Limb (tissue), 2 donors: Measurements from ENCODE around the gene UCHL5.
"Not testable (repeated sequence)": the region's sequence is repeated elsewhere in the genome, so short reads cannot be mapped to it uniquely, and the experiment has no call there.

Source experiments
- DNase-seq, 2 donors: peaks; one replicate each; pipeline ENCODE4 v3.0.0-alpha.2; 2016; ENCODE audit errors: extremely low spot score in 2 of 2

UCHL5 gene

GRCh38 chr1:193013005-193013404 lies 46.2 kb downstream of the UCHL5 start:
- DNase-seq = peak in 1 of 2 donors; percentile 30

GRCh38 chr1:193011406-193011805 lies 47.8 kb downstream of the UCHL5 start:
- DNase-seq = no peak

- no peak for DNase-seq
These were observed 49.7 kb downstream of the UCHL5 start for GRCh38 chr1:193009501-193009900.

GRCh38 chr1:193005785-193006184 lies 53.4 kb downstream of the UCHL5 start:
- DNase-seq = no peak

GRCh38 chr1:192998536-192998935 lies 60.6 kb downstream of the UCHL5 start:
- DNase-seq = no peak

- no peak for DNase-seq
These were observed 65.0 kb downstream of the UCHL5 start for GRCh38 chr1:192994141-192994540.

GRCh38 chr1:192993426-192994085 lies 65.6 kb downstream of the UCHL5 start:
- DNase-seq = no peak

- not testable (repeated sequence) for DNase-seq
These were observed 72.3 kb downstream of the UCHL5 start for GRCh38 chr1:192986748-192987334.

- no peak for DNase-seq
These were observed 72.9 kb downstream of the UCHL5 start for GRCh38 chr1:192986110-192986747.

- no peak for DNase-seq
These were observed 75.1 kb downstream of the UCHL5 start for GRCh38 chr1:192984080-192984479.

- DNase-seq = no peak
These were observed 75.7 kb downstream of the UCHL5 start for GRCh38 chr1:192983349-192983980.

- DNase-seq = no peak
These were observed 78.3 kb downstream of the UCHL5 start for GRCh38 chr1:192980856-192981255.

- not testable (repeated sequence) for DNase-seq
These were observed 78.8 kb downstream of the UCHL5 start for GRCh38 chr1:192980334-192980733.

GRCh38 chr1:192979542-192979941 lies 79.6 kb downstream of the UCHL5 start:
- no peak for DNase-seq

- no peak for DNase-seq
These were observed 80.9 kb downstream of the UCHL5 start for GRCh38 chr1:192978195-192978710.

- DNase-seq = no peak
These were observed 82.0 kb downstream of the UCHL5 start for GRCh38 chr1:192977089-192977706.

- DNase-seq = no peak
These were observed 82.6 kb downstream of the UCHL5 start for GRCh38 chr1:192976576-192976975.

GRCh38 chr1:192974701-192975100 lies 84.5 kb downstream of the UCHL5 start:
- DNase-seq = no peak

- DNase-seq = no peak
These were observed 85.2 kb downstream of the UCHL5 start for GRCh38 chr1:192973988-192974387.

- DNase-seq = no peak
These were observed 86.0 kb downstream of the UCHL5 start for GRCh38 chr1:192973202-192973601.

GRCh38 chr1:192969091-192969490 lies 90.1 kb downstream of the UCHL5 start:
- no peak for DNase-seq

- no peak for DNase-seq
These were observed 90.8 kb downstream of the UCHL5 start for GRCh38 chr1:192968323-192968722.
